SK-N-SH (cell line): ENCODE data around the gene PKP4. TPM values are rescaled to one million over a fixed set of nuclear protein-coding genes. Genes with fewer than 3 reads are reported as not detected.

Experiments
- CTCF ChIA-PET: fragments of 300-600, 350-600 bp; formaldehyde crosslinking; extraction: SDS; loops from one replicate; lab custom pipeline; 2021; lab: Yijun Ruan, JAX
- POLR2A ChIA-PET: fragments of 350-600 bp; sonication (Branson Sonifier 250); formaldehyde crosslinking; extraction: SDS; loops from one replicate; lab custom pipeline; 2020; ENCODE audit warnings: antibody characterized with exemption, inconsistent platforms; lab: Yijun Ruan, JAX
- DNase-seq: peaks from one replicate; pipeline ENCODE4 v3.0.0; 2012
- H2AFZ ChIP-seq: fragments of 200-600 bp; sonication (generic); 2 replicates; pipeline ENCODE4 v1.8.1; 2016; ENCODE audit warnings: antibody characterized with exemption, mild to moderate bottlenecking, low read depth
- H3F3A ChIP-seq: fragments of 200-600 bp; sonication (generic); replicated peaks from 2 replicates; pipeline ENCODE3; 2016; ENCODE audit warnings: antibody characterized with exemption, mild to moderate bottlenecking; ENCODE audit not compliant: insufficient read depth
- H3K27ac ChIP-seq, 2 experiments: fragments of 200-500 bp in 1 of 2; fragments of 200-600 bp in 1 of 2; sonication (Bioruptor generic) in 1 of 2; sonication (generic), shearing (Covaris generic) in 1 of 2; 2 replicates each; pipeline versions ENCODE4 v1.5.1 to v1.6.1; 2014 to 2016; ENCODE audit warnings: low read depth in 2 of 2, inconsistent platforms in 1 of 2, low read length in 1 of 2, mild to moderate bottlenecking in 1 of 2, mixed read lengths in 1 of 2
- H3K27me3 ChIP-seq: fragments of 200-600 bp; sonication (generic), shearing (Covaris generic); 2 replicates; pipeline ENCODE4 v1.6.1; 2016; ENCODE audit warnings: mixed run types; ENCODE audit not compliant: insufficient read depth
- H3K36me3 ChIP-seq, 2 experiments: fragments of 200-500 bp in 1 of 2; fragments of 200-600 bp in 1 of 2; sonication (Bioruptor generic) in 1 of 2; sonication (generic) in 1 of 2; replicated peaks in 1 of 2; 2 replicates each; pipeline versions ENCODE3 to v1.5.1; 2014 to 2016; ENCODE audit warnings: low read length in 1 of 2, mild to moderate bottlenecking in 1 of 2; ENCODE audit not compliant: insufficient read depth in 2 of 2, control insufficient read depth in 1 of 2
- H3K4me1 ChIP-seq, 2 experiments: fragments of 200-500 bp in 1 of 2; fragments of 200-600 bp in 1 of 2; sonication (Bioruptor generic) in 1 of 2; sonication (generic), shearing (Covaris generic) in 1 of 2; 2 replicates each; pipeline versions ENCODE4 v1.5.1 to v1.6.1; 2014 to 2016; ENCODE audit warnings: low read depth in 1 of 2, low read length in 1 of 2, mixed run types in 1 of 2; ENCODE audit not compliant: insufficient read depth in 2 of 2, control insufficient read depth in 1 of 2
- H3K4me2 ChIP-seq: fragments of 200-600 bp; sonication (generic), shearing (Covaris generic); 2 replicates; pipeline ENCODE4 v1.6.1; 2017; ENCODE audit warnings: mixed run types
- H3K4me3 ChIP-seq, 2 experiments: fragments of 200-500 bp in 1 of 2; fragments of 200-600 bp in 1 of 2; sonication (Bioruptor generic) in 1 of 2; sonication (generic), shearing (Covaris generic) in 1 of 2; 2 replicates each; pipeline versions ENCODE4 v1.5.1 to v1.8.1; 2014 to 2016; ENCODE audit warnings: low read depth in 2 of 2, inconsistent platforms in 1 of 2, low read length in 1 of 2, mild to moderate bottlenecking in 1 of 2, mixed read lengths in 1 of 2, moderate library complexity in 1 of 2
- H3K79me2 ChIP-seq: fragments of 200-600 bp; sonication (generic); 2 replicates; pipeline ENCODE4 v1.8.1; 2017; ENCODE audit warnings: mild to moderate bottlenecking; ENCODE audit not compliant: insufficient read depth
- H3K9ac ChIP-seq: fragments of 200-600 bp; sonication (generic); 2 replicates; pipeline ENCODE4 v1.6.1; 2017; ENCODE audit warnings: mixed run types
- H3K9me2 ChIP-seq: fragments of 200-600 bp; sonication (generic); 2 replicates; pipeline ENCODE4 v1.6.1; 2017; ENCODE audit warnings: mixed run types
- H3K9me3 ChIP-seq: fragments of 200-600 bp; sonication (generic); 2 replicates; pipeline ENCODE4 v1.6.1; 2017; ENCODE audit warnings: mixed run types, mild to moderate bottlenecking, moderate library complexity
- H4K20me1 ChIP-seq: fragments of 200-600 bp; sonication (generic); 2 replicates; pipeline ENCODE4 v1.6.1; 2017; ENCODE audit warnings: mild to moderate bottlenecking, mixed run types; ENCODE audit not compliant: insufficient read depth
- ELF1 ChIP-seq: IDR thresholded peaks from 2 replicates; pipeline ENCODE4 v1.4.0; 2012
- EP300 ChIP-seq, 2 experiments: IDR thresholded peaks; 2 replicates each; pipeline versions ENCODE4 v1.4.0 to v1.6.1; 2012; ENCODE audit warnings: borderline replicate concordance in 1 of 2, low read depth in 1 of 2, low read length in 1 of 2
- FOXM1 ChIP-seq: IDR thresholded peaks from 2 replicates; pipeline ENCODE4 v1.4.0; 2012; ENCODE audit warnings: low read depth, mild to moderate bottlenecking
- MEF2A ChIP-seq: IDR thresholded peaks from 2 replicates; pipeline ENCODE4 v1.4.0; 2012; ENCODE audit warnings: low read depth, borderline replicate concordance
- NFIC ChIP-seq: IDR thresholded peaks from 2 replicates; pipeline ENCODE4 v1.4.0; 2012; ENCODE audit warnings: borderline replicate concordance
- NRF1 ChIP-seq: IDR thresholded peaks from 2 replicates; pipeline ENCODE4 v1.6.1; 2012; ENCODE audit warnings: low read depth, mild to moderate bottlenecking, low read length
- REST ChIP-seq: IDR thresholded peaks from 2 replicates; pipeline ENCODE4 v1.6.1; 2012; ENCODE audit warnings: mild to moderate bottlenecking, low read depth, low read length, moderate library complexity
- SMC3 ChIP-seq: IDR thresholded peaks from 2 replicates; pipeline ENCODE4 v1.6.1; 2012; ENCODE audit warnings: low read depth, low read length, improper control_type of control experiment
- WGBS: methylation state at CpG from one replicate; pipeline ENCODE4 v1.1.6; 2017; ENCODE audit warnings: low lambda C conversion rate; 5-methylcytosine and 5-hydroxymethylcytosine counted together
- polyA plus RNA-seq, 3 experiments: library from polyadenylated mRNA; depleted of rRNA; stranded (reverse); fragments of >200 nt; gene quantifications; 2 replicates each; pipeline ENCODE4 v1.2.3, GENCODE V29; 2012
- TF ChIP-seq, protein P1 (sequence below): fragments of 200-600 bp; sonication (generic); IDR thresholded peaks from 2 replicates; pipeline ENCODE4 v1.6.1; 2017; ENCODE audit warnings: antibody characterized with exemption, mild to moderate bottlenecking, moderate library complexity

PKP4 gene
- polyA plus RNA-seq, 1 of the 3 experiments (the other 2 are of a cell fraction) = 10.9 TPM

DNA sequence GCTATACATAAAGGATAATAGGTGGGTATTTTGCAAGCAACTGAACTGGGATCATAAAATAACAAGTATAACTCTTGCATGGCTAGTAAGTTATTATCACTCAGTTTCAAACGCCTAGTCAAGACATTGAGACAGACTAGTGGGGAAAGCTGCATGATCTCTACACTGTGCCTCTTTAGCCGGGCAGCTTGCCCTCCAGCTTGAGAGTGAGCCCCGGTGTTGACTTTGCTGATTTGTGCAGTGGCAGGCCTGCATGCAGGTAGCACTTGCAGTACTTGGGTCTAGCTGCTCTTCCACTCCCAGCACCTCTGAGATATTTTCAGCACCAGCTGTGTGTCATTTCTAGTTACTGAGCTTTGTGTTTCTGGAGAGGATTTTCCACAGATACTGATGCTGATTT lies 219.5 kb downstream of the PKP4 start (continued):
- TF ChIP-seq REST = no peak
- no peak for TF ChIP-seq FOXM1
- no peak for TF ChIP-seq EP300 (IDR thresholded peaks at IDR 0.05; ENCODE audit: borderline replicate concordance in 1 of 2, low read depth in 1 of 2, low read length in 1 of 2)
- TF ChIP-seq SMC3 = no peak
- TF ChIP-seq MEF2A = no peak

- TF ChIP-seq NFIC (no peak), ELF1 (no peak)
- TF ChIP-seq, all 33 proteins: peak for 0
- ChIA-PET POLR2A (no interaction called here), CTCF (no interaction called here)
Observed at GRCh38 chr2:158676696-158677095, 219.9 kb downstream of the PKP4 start.

DNA sequence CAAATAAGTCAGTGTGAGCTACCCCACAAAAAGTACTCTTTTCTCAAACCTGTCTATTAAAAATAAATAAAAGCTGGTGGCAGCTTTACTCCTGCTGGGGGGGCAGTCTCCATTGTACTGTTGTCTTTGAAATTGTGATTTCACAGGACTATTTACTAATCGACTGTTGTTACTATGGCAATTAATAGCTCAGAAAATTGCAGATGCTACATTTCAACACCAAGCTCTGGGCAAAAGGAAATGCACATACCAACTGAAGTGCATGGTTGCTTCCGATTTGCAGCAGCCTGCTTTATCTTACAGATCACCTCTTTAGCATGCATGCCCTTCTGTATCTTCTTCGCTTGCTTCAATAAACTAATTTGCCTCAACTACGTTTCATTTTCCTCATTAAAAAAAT lies 220.8 kb downstream of the PKP4 start:
- Histone ChIP-seq H3K4me2 (no peak overlapping the region), H3K4me1 (no peaks in the 10 kb centered on the region; a peak in 1 of 4 replicates), H3K36me3 (peaks cover 17 to 57% of the 10 kb centered on the region in 2 experiments), H3K27me3 (no peaks in the 10 kb centered on the region), H2AFZ (no peak overlapping the region), H3K79me2 (no peaks in the 10 kb centered on the region), H4K20me1 (no peaks in the 10 kb centered on the region), H3K4me3 (no peak overlapping the region), H3K9ac (no peak overlapping the region), H3K9me2 (no peaks in the 10 kb centered on the region), H3K27ac (no peak overlapping the region), H3F3A (no peaks in the 10 kb centered on the region), H3K9me3 (no peaks in the 10 kb centered on the region)
- CTCF ChIA-PET = interaction anchor here (1.1 to 1.3 kb wide), 2 partner anchors 11 to 68 kb away, joined by 3 to 5 read pairs; no protein-coding TSS in a partner anchor
- POLR2A ChIA-PET = no interaction called here
- WGBS = 74% methylated on average over 4 of the region's 4 CpGs
- TF ChIP-seq, protein P1, sequence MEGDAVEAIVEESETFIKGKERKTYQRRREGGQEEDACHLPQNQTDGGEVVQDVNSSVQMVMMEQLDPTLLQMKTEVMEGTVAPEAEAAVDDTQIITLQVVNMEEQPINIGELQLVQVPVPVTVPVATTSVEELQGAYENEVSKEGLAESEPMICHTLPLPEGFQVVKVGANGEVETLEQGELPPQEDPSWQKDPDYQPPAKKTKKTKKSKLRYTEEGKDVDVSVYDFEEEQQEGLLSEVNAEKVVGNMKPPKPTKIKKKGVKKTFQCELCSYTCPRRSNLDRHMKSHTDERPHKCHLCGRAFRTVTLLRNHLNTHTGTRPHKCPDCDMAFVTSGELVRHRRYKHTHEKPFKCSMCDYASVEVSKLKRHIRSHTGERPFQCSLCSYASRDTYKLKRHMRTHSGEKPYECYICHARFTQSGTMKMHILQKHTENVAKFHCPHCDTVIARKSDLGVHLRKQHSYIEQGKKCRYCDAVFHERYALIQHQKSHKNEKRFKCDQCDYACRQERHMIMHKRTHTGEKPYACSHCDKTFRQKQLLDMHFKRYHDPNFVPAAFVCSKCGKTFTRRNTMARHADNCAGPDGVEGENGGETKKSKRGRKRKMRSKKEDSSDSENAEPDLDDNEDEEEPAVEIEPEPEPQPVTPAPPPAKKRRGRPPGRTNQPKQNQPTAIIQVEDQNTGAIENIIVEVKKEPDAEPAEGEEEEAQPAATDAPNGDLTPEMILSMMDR = no peak
- TF ChIP-seq NRF1 (no peak), NFIC (no peak)
- DNase-seq = no peak

More at GRCh38 chr2:158676696-158677095, 219.9 kb downstream of the PKP4 start:
- Histone ChIP-seq H3K27me3 (no peaks in the 10 kb centered on the region), H3K9me2 (no peaks in the 10 kb centered on the region), H3K79me2 (no peaks in the 10 kb centered on the region), H3K9ac (no peak overlapping the region), H4K20me1 (no peaks in the 10 kb centered on the region), H2AFZ (no peak overlapping the region), H3K4me2 (no peak overlapping the region), H3K4me1 (peaks cover 0 to 8% of the 10 kb centered on the region in 2 experiments; a peak in 1 of 4 replicates), H3K36me3 (peaks cover 17 to 57% of the 10 kb centered on the region in 2 experiments), H3K27ac (no peak overlapping the region), H3F3A (no peaks in the 10 kb centered on the region), H3K4me3 (no peak overlapping the region), H3K9me3 (no peaks in the 10 kb centered on the region)
- WGBS = 94% methylated on average over 7 of the region's 7 CpGs
- DNase-seq = no peak
